Endothelial cell of hepatic sinusoid (primary cell): ENCODE data around the gene CD79A.

Source experiments
- in situ Hi-C: cut with HindIII; loops from 2 replicates; pipeline ENCODE4 v1.10.0; 2017; ENCODE audit warnings: low sequenced_read_pairs

CD79A gene

DNA sequence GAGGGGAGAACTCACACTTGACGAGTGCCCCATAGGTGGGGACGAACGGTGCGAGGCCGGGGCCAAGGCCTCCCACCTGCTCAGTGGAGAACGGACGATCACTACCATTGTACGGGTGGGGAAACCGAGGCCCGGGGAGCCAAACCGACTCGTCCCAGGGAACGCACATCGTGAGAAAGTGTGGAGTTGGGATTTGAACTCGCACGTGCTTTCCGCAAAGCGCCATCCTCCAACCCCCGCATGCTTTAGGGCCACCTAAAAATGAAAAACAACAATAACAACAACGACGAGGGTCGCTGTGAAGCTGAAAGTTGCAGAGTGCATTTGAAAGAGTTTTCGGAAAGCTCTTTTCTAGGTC is 6.4 kb downstream of the CD79A start:
- in situ Hi-C loops = no loop called here

DNA sequence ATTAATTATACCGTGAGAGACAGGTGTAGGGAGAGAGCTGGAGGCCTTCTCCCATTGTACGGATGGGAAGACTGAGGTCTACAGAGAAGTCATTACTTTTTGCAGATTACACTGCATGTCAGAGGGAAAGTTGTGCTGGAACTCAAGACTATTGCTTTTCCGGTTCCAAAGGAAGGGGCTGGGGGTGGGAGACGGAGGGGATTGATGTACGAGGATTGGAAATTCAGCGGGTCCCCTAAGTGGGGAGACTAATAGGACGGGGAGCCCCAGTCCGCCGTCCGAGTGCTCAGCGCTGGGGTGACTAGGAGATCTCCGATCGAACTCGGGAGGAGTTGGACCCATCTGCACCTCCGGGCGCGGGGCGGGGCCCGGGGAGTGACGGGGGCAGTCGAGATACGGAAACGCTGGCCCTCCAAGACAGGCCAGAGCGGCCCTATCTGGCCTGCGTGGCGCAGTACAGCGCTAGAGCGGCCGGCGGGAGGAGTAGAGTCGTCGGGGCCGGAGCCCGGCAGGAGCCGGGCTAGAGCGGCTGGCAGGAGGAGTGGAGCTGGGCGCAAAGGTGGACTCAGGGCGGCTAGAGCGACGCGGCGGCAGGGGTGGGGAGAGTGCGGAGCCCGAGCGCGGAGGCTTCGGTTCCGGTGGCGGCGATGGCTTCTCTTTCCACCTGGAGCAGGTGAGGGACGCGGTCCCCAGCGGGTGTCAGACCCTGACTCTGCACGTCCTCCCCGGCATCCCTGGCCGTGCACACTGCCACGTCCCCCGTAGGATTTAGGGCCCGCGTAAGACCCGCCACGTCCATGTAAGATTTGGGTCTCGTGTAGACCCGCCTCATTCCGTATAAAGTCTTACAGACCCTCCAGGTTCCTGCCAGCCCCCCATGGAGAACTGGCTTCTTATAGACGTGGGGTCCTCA is 7.0 kb downstream of the CD79A start:
- in situ Hi-C loops = no loop called here

DNA sequence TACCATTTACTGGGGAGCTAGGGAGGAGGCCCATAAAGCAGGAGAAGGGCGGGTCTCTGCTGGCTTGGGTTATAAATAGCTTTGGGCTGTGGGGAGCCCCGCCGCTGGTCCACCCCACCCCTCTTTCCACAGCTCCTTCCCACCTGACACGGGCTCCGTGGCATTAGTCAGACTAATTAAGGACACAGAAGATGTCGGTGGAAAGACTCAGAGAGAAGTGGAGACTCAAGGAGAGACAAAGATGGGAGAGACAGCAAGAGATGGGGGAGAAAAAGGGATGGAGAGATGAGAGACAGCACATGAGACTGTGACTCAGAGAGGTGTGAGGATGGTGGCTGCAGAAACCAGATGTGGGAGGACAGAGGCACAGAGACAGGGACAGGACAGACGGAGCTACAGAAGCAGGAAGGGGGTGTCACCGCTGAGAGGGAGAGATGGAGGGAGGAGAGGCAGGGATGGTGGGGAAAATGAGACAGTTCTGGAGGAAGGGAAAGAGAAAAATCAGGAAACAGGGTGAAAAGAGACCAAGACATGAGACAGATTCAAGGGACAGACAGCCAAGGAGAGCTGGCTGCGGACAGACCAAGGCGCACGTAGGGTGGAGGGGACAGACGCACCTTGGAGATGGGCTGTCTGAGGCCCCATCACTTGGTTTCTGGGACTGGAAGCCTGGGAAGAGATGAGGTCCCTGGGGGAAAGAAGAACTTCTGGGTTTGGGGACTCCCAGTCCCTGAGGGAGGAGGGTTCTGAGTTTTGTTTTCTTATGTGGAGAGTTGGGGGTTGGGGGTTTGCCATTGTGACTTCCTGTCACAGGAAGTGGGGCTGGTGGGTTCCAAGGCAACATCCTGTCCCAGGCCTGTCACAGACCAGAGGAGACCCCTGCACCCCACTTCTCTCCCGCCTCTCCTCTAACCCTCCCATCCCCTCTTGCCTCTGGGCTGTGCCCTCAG is 10.0 kb downstream of the CD79A start:
- in situ Hi-C loops = no loop called here

DNA sequence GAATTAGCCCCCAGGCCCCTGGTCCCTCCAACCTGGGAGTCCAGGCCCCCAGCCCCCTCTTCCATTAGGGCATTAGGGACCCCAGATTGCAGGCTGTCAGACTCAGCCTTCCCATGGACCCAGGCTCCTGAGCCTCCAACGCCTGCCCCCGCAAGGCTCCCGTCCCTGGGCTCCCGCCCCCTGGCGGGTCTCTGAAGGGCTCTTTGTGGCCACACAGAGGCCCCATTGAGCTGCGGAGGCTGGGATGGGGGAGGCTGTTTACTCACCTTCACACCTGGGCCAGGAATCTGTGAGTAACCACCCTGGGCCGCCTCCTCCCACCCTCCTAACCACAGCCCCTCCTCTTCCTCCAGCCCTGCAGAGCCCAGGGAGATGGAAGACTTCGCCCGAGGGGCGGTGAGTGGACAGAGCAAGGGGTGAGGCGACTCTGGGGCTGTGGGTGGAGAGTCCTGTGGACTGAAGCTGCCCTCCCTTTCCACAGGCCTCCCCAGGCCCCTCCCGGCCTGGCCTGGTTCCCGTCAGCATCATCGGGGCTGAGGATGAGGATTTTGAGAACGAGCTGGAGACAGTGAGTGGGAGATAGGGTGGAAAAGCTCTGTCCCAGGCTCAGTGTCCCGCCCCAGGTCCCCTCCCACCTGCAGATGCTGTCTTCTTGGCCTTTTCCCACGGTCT is 10.8 kb downstream of the CD79A start:
- in situ Hi-C loops = no loop called here

DNA sequence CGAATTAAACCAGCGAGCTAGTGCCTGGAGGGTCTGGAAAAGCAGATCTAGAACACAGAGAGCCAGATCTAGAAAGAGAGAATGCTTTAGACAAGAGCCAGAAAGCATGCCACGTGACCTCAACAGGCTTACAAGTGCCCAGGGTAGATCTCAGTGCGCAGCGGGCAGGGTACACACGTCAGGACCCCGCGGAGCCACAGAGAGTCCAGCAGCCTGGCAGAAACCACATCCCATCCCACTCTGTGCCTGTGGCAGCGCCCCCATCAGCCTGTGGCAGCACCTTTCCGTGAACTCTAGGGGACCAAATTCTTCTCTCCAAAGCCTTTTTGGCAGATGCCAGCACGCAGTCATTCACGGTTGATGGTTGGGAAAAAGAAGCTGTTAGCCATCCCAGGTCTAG is 11.8 kb downstream of the CD79A start:
- in situ Hi-C loops = no loop called here

DNA sequence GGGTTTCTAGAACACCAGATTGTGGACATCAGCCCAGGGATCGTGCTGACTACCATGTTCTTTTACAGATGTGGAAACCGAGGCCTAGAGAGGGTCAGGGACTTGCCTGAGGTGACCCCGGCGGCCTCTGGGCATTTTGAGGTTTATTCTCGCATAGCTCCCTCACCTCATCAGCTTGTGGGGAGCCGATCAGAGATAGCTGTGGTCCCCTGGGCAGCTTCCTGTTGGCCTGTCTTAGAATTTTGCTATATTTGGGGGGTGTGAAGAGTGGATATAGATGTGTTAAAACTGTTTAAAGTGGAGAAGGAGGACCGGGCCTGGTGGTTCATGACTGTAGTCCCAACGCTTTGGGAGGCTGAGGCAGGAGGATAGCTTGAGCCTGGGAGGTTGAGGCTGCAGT is 12.8 kb downstream of the CD79A start:
- in situ Hi-C loops = loop anchor here (10.0 kb wide), 1 partner anchor 65 kb away; the partner anchor contains the start of gene RABAC1

DNA sequence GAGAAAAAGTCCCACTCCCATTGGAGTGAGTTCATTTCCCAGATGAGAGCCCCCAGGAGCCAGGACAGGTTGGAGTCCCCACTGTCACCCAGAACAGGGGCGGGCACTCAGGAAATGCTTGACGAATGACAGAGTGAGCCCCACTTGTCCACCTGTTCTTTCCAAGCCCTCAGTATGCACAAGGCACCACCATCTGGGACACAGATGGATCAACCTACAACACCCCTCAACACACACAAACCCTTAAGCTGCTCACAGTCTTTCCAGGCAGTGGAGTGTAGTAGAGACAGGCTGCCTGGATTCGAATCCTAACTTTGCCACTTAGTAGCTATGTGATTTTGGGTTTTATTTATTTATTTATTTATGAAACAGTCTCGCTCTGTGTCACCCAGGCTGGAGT is 13.9 kb downstream of the CD79A start:
- in situ Hi-C loops = loop anchor here (10.0 kb wide), 1 partner anchor 64 kb away; the partner anchor contains the start of gene RABAC1

DNA sequence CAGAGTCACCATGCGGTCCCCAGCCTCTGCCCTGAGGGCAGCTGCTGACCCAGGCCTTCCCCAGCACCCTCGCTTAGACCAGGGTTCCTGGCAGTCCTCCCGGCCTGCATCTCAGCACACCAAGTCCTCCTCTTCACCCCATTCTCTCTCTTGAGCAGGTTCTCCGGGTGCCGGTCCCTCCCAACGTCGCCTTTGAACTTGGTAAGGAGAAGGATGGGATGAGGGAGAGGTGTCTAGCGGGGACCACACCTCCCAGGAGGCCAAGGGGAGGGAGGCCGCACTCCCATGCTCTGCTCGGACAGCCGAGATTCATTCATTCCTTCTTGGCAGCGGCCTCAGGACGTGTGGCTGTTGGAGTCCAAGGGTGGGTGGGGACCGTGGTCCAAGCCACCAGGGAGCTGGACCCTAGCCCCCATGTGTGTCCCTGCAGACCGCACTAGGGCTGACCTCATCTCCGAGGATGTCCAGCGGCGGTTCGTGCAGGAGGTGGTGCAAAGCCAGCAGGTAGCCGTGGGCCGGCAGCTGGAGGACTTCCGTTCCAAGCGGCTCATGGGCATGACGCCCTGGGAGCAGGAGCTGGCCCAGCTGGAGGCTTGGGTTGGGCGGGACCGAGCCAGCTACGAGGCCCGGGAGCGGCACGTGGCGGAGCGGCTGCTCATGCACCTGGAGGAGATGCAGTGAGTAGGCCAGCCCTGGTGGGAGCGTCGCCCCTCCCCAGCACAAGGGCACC is 15.3 kb downstream of the CD79A start:
- in situ Hi-C loops = loop anchor here (10.0 kb wide), 1 partner anchor 62 kb away; the partner anchor contains the start of gene RABAC1

DNA sequence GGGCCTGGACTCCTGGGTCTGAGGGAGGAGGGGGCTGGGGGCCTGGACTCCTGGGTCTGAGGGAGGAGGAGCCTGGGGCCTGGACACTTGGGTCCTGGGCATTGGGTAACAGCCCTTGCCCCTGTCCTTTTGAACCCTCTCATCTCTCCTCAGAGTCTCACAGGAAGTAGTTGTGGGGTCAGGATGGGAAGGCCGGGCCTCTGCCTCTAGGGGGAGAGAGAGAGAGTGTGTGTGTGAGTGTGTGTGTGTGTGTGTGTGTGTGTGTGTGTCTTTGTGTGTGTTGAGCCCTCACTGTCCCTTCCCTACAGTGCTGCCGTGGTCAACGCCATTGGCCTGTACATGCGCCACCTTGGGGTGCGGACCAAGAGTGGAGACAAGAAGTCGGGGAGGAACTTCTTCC is 16.8 kb downstream of the CD79A start:
- in situ Hi-C loops = loop anchor here (10.0 kb wide), 1 partner anchor 61 kb away; the partner anchor contains the start of gene RABAC1

DNA sequence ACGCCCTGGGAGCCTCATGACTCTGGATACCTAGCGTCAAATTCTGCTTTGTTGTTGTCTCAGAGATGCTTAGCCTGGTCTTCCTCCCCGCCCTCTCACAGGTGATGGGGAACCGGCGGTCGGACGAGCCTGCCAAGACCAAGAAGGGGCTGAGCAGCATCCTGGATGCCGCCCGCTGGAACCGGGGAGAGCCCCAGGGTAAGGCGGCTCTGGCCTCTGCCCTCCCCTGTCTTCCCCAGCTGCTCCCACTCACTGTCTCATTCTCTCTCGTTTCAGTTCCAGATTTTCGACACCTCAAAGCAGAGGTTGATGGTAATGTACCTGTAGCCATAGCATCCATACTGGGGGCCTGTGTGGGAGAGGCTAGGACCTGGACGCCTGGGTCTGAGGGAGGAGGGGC is 17.3 kb downstream of the CD79A start:
- in situ Hi-C loops = loop anchor here (10.0 kb wide), 1 partner anchor 60 kb away; the partner anchor contains the start of gene RABAC1

DNA sequence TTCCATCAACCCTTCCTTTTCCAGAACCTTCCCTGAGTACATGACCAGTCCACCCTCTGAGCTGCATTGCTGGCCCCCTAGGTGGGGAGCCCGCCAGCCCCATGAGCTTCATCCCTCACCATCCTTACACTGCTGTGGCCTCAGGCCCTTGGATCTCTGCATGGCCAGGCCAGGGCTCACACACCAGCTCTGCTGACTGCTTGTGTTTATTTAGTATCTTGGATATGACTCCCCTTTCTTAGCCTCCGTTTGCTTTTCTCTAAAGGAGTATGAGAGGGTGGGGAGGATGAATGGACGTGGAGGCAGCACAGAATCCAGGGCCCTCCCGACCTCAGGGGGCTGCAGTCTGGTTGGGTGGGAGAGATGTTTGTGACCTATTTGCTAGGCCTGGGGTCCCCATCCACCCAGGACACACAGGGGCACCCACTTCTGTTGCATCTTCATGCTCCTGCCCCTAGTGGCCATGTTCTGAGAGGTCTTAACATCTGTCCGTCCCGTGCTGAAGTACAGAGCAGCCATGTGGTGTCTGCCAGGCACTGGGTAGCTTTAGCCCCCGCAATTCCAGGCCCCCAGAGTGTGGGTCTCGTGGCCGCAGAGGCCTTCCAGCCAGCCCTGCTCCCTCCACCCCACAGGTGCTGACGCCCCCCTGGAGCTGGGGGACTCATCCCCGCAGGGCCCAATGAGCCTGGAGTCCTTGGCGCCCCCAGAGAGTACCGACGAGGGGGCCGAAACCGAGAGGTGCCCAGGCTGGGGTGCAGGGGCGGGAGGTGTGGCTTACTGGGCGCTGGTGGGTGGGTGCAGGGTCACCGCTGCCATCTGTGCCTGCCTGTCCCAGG is 18.9 kb downstream of the CD79A start:
- in situ Hi-C loops = loop anchor here (10.0 kb wide), 1 partner anchor 59 kb away; the partner anchor contains the start of gene RABAC1

DNA sequence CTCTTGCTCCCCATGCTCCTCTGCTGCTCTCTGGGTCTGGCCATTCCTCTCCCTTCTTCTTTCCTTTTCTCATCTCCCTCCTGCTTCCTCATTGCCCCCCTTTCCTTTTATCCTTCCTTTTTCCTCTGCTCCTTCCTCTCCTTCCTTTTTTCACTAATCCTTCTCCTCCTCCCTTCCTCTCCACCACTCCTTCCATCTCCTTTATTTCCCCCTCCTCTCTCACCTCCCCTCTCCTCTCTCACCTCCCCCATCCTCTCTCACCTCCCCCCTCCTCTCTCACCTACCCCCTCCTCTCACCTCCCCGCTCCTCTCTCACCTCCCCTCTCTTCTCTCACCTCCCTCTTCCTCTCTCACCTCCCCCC is 19.5 kb downstream of the CD79A start:
- in situ Hi-C loops = loop anchor here (10.0 kb wide), 1 partner anchor 58 kb away; the partner anchor contains the start of gene RABAC1

DNA sequence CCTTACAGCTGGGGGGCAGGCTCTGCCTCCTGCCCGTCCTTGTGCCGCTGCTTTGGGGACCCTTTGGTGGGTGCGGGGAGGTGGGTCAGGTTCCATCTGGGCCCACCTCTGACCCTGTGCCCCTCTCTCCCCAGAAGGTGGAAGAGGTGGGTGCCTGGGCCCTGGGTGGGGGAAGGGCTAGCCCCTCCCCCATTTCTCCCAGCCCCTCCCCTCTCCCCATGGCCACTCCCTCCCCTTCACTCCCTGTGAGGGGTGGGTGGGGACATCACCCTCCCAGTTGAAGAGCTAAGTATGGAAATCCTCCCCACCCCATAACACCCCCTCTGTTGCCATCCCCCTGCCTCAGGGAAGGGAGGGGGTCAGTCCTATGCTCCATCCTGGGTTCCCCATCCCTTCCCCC is 20.1 kb downstream of the CD79A start:
- in situ Hi-C loops = loop anchor here (10.0 kb wide), 1 partner anchor 58 kb away; the partner anchor contains the start of gene RABAC1

DNA sequence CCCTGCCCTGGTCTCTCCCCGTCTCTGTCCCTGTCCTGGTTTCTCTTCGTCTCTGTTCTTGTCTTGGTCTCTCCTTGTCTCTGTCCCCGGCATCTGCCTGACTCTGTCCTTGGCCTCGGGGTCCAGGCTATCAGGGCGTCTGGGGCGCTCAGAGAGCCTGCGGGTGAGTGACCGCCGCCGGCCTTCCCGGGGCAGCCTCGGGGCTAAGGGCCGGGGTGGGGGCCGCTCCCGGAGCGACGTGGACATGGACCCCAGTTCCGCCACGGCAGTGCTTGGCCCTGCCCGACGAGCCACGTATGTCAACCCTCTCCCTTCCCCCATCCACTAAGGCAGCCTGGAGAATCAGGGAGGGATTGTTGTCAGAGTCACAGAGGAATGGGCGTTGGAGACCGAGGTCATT is 20.7 kb downstream of the CD79A start:
- in situ Hi-C loops = loop anchor here (10.0 kb wide), 1 partner anchor 57 kb away; the partner anchor contains the start of gene RABAC1

DNA sequence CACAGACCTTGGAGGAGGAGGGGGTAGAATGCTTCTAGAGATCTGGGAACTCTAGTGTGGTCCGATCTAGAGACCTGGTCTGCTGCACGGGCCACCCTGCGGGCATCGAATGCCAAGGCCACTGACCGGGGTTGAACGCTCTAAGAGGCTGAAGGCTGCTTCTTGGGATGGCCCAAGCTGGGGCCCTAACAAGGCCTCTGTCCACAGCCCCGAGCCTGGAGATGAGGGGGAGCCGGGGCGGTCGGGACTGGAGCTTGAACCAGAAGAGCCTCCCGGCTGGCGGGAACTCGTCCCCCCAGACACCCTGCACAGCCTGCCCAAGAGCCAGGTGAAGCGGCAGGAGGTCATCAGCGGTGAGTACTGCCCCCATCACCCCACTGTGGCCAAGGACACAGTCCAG is 21.2 kb downstream of the CD79A start:
- in situ Hi-C loops = loop anchor here (10.0 kb wide), 1 partner anchor 57 kb away; the partner anchor contains the start of gene RABAC1

DNA sequence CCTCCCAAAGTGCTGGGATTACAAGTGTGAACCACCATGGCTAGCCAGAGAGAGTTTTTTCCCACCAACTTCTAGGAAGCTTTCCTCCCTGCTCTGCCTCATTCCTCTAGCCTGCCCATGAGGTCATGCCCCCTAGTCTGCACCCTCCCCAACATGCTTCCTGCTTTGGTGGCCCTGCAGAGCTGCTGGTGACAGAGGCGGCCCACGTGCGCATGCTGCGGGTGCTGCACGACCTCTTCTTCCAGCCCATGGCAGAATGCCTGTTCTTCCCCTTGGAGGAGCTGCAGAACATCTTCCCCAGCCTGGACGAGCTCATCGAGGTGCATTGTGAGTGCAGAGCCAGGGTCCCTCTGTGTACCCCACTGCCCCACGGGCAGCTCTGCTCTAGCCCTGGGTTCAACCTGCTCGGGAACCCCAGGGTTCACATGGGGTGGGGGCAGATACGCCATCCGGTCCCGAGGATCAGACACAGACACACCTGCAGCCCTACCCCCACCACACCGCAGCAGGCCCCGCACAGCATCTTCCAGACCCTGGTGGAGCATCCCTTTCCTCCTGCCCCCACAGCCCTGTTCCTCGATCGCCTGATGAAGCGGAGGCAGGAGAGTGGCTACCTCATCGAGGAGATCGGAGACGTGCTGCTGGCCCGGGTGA is 24.8 kb downstream of the CD79A start:
- in situ Hi-C loops = no loop called here

DNA sequence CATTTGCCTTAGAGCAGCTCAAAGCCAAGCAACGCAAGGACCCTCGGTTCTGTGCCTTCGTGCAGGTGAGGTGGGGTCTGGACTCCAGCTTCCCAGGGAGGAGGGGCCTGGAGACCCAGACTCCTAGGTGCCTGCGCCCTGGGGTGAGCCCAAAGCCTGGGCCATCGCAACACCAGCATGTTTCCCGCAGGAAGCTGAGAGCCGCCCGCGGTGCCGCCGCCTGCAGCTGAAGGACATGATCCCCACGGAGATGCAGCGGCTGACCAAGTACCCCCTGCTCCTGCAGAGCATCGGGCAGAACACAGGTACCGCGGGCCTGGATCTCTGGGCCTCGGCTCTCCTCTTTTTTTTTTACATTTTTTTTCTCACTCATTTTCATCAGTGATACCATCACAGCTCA is 25.5 kb downstream of the CD79A start:
- in situ Hi-C loops = no loop called here

DNA sequence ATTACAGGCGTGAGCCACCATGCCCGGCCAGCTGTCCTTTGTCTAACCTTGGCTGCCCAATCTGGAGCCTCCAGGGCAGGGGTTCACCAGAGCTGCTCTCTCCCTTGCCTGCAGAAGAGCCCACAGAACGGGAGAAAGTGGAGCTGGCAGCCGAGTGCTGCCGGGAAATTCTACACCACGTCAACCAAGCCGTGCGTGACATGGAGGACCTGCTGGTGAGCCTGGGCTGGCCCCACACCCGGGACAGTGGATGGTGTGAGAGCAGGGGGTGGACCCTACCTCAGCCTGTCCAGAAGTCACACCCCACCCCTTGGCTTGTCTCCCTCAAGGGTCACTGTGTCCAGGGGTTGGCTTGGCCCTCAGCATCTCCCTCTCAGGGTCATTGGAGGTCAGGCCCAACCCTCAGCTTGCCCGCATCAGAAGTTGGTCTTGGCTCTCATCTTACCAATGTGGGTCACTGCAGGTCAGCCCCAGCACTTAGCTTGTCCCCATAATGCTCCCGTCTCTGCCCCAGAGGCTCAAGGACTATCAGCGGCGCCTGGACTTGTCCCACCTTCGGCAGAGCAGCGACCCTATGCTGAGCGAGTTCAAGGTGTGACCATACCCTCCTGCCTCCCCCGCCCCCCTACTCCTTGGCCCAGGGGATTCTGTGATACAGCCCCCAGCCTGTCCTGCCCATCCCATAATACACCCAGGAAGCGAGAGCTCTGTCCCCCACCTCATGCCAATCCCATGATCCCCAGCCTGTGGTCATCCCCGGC is 26.3 kb downstream of the CD79A start:
- in situ Hi-C loops = no loop called here
